ENCODE measurements around the gene TARS3. TPM values are rescaled to one million over a fixed set of nuclear protein-coding genes. Genes with fewer than 3 reads are reported as not detected.
"Not testable (repeated sequence)": the region's sequence is repeated elsewhere in the genome, so short reads cannot be mapped to it uniquely, and the experiment has no call there.

The TARS3 gene
- total and polyA plus RNA-seq, 10 donors, result 5.0 to 31.0 (median 16.7) TPM

DNA sequence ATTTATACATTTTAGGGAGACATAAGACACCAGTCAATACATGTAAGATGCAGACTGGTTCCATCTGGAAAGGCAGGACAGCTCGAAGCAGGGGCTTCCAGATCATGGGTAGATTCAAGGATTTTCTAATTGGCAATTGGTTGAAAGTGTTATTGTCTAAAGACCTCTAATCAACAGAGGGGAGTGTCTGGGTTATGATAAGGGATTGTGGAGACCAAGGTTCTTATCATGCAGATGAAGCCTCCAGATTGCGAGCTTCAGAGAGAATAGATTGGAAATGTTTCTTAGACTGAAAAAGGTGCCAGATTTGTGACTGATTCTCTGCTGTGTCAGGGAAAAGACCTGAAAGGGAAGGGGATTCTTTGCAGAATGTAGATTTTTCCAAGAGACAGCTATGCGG is 87.2 kb downstream of the TARS3 start:
- no peaks in the 10 kb centered on the region for H3K9me3 ChIP-seq
- H3K36me3 ChIP-seq, result peaks cover 0 to 47% (median 8%) of the 10 kb centered on the region in 6 donors
- no peak overlapping the region for H3K4me3 ChIP-seq
- H3K4me1 ChIP-seq, result peaks cover 17 to 23% (median 18%) of the 10 kb centered on the region in 6 donors
- intact Hi-C loops (cut with DNase I; ENCODE audit: low total_unique reads), result no loop called here
- no peak overlapping the region for H3K27ac ChIP-seq
- no peaks in the 10 kb centered on the region for H3K27me3 ChIP-seq (replicated peaks in 1 of 7)
- 87 to 93% (median 92%) methylated on average over 3 of the region's 3 CpGs for WGBS, 5 donors
- DNase-seq, result no peak
- TF ChIP-seq POLR2AphosphoS5 (IDR thresholded peaks at IDR 0.05), result no peak
- TF ChIP-seq CTCF (IDR thresholded peaks at IDR 0.05 in 8 of 11, conservative IDR thresholded peaks at IDR 0.05 in 3 of 11), result no peak
- TF ChIP-seq POLR2A (IDR thresholded peaks at IDR 0.05), result no peak

- Histone ChIP-seq H3K4me3 (no peak overlapping the region), H3K9me3 (no peaks in the 10 kb centered on the region), H3K27ac (no peak overlapping the region), H3K4me1 (peaks cover 8 to 14% (median 9%) of the 10 kb centered on the region in 6 donors), H3K36me3 (peaks cover 0 to 46% (median 8%) of the 10 kb centered on the region in 6 donors), H3K27me3 (replicated peaks in 1 of 7) (no peaks in the 10 kb centered on the region)
- intact Hi-C loops (cut with DNase I; ENCODE audit: low total_unique reads), result no loop called here
- TF ChIP-seq CTCF (IDR thresholded peaks at IDR 0.05 in 8 of 11, conservative IDR thresholded peaks at IDR 0.05 in 3 of 11) (no peak), POLR2A (IDR thresholded peaks at IDR 0.05) (no peak), POLR2AphosphoS5 (IDR thresholded peaks at IDR 0.05) (no peak)
- no peak for DNase-seq
- 83 to 86% (median 84%) methylated on average over 7 of the region's 7 CpGs for WGBS, 5 donors
These were observed 88.1 kb downstream of the TARS3 start for GRCh38 chr15:101635944-101636727.

DNA sequence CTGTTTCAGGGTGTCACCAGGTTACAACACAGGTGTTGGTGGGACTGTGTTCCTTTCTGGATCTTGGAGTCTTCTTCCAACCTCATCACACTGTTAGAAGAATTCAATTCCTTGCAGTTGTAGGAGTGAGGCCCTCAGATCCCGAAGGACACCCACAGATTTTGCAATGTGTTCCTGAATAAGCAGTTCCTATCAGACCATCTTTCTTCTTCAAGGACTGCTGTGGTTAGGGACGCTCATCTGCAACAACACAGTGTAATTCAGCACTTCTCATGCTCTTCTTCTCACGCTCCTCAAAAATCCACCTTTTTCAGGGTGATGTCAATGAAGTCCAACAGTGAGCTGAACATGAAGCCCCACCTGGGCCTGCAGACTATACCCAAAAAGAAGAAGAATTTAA is 90.9 kb downstream of the TARS3 start:
- WGBS, 5 donors, result 79 to 91% (median 89%) methylated on average over 3 of the region's 3 CpGs
- DNase-seq, result no peak
- TF ChIP-seq POLR2AphosphoS5 (IDR thresholded peaks at IDR 0.05) (no peak), POLR2A (IDR thresholded peaks at IDR 0.05) (no peak), CTCF (IDR thresholded peaks at IDR 0.05 in 8 of 11, conservative IDR thresholded peaks at IDR 0.05 in 3 of 11) (no peak)
- H3K4me1 ChIP-seq, result no peaks in the 10 kb centered on the region
- H3K36me3 ChIP-seq, result peaks cover 0 to 21% (median 0%) of the 10 kb centered on the region in 6 donors
- H3K27ac ChIP-seq, result no peak overlapping the region
- H3K27me3 ChIP-seq (replicated peaks in 1 of 7), result no peaks in the 10 kb centered on the region
- H3K4me3 ChIP-seq, result no peak overlapping the region
- no peaks in the 10 kb centered on the region for H3K9me3 ChIP-seq
- intact Hi-C loops (cut with DNase I; ENCODE audit: low total_unique reads), result no loop called here

DNA sequence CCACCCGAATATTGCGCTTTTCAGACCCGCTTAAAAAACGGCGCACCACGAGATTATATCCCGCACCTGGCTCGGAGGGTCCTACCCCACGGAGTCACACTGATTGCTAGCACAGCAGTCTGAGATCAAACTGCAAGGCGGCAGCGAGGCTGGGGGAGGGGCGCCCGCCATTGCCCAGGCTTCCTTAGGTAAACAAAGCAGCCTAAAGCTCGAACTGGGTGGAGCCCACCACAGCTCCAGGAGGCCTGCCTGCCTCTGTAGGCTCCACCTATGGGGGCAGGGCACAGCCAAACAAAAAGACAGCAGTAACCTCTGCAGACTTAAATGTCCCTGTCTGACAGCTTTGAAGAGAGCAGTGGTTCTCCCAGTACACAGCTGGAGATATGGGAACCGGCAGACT is 97.5 kb downstream of the TARS3 start:
- H3K27me3 ChIP-seq (replicated peaks in 1 of 7); H3K4me1 ChIP-seq; H3K27ac ChIP-seq; DNase-seq; H3K4me3 ChIP-seq; intact Hi-C loops (cut with DNase I; ENCODE audit: low total_unique reads): not testable (repeated sequence)
- 86 to 95% (median 89%) methylated on average over 1 to 15 of the region's 15 CpGs for WGBS, 5 donors
- Histone ChIP-seq H3K36me3 (peaks cover 0 to 26% (median 3%) of the 10 kb centered on the region in 6 donors), H3K9me3 (peaks cover 0 to 18% (median 7%) of the 10 kb centered on the region in 8 donors)
